Prostate gland (tissue), 2 donors: ENCODE results near the gene LCN10. TPM values are rescaled to one million over a fixed set of nuclear protein-coding genes. Genes with fewer than 3 reads are reported as not detected.
A peak's percentile ranks its signal among the peaks of the same experiment; 100 is the strongest.

Experiments used
- DNase-seq: peaks from one replicate; pipeline ENCODE4 v3.0.0-alpha.2; 2019; ENCODE audit warnings: low spot score
- H3K27ac ChIP-seq, 2 donors: fragments of 200-600 bp; sonication (generic); 2 replicates each; pipeline ENCODE4 v1.5.1; 2017 to 2019
- H3K27me3 ChIP-seq: fragments of 200-600 bp; sonication (generic); replicated peaks from 2 replicates; pipeline ENCODE4 v1.5.1; 2019; ENCODE audit not compliant: insufficient read depth
- H3K36me3 ChIP-seq, 2 donors: fragments of 200-600 bp; sonication (generic); 1 replicate in 1 of 2; 2 replicates in 1 of 2; pipeline versions ENCODE4 v1.5.1 to v1.8.1; 2017 to 2019
- H3K4me1 ChIP-seq: fragments of 200-600 bp; sonication (generic); replicated peaks from 2 replicates; pipeline ENCODE4 v1.5.1; 2019
- H3K4me3 ChIP-seq, 2 donors: fragments of 200-600 bp; sonication (generic); 2 replicates each; pipeline ENCODE4 v1.5.1; 2017 to 2019
- H3K9me3 ChIP-seq: fragments of 200-600 bp; sonication (generic); 2 replicates; pipeline ENCODE4 v1.5.1; 2017
- CTCF ChIP-seq, 4 experiments: fragments of 200-600 bp in 2 of 4; fragments of 450-650 bp in 2 of 4; sonication (generic) in 2 of 4; IDR thresholded peaks; 1 replicate in 3 of 4; 2 replicates in 1 of 4; pipeline ENCODE4 v1.5.1; 2016 to 2019; ENCODE audit warnings: antibody characterized with exemption in 4 of 4, mild to moderate bottlenecking in 2 of 4, moderate library complexity in 2 of 4
- POLR2A ChIP-seq: fragments of 450-650 bp; IDR thresholded peaks from one replicate; pipeline ENCODE4 v1.6.1; 2016; ENCODE audit warnings: antibody characterized with exemption, mild to moderate bottlenecking
- POLR2AphosphoS5 ChIP-seq: sonication (generic); formaldehyde crosslinking; IDR thresholded peaks from one replicate; pipeline ENCODE4 v1.6.1; 2017; ENCODE audit warnings: antibody characterized with exemption
- WGBS: methylation state at CpG from one replicate; pipeline ENCODE4 v1.1.5; 2018; 5-methylcytosine and 5-hydroxymethylcytosine counted together
- intact Hi-C: fragments of 100-400 bp; cut with DNase I; formaldehyde crosslinking; loops from one replicate; pipeline ENCODE4 v1.14.2; 2022
- total RNA-seq, 2 donors: library from RNA; depleted of rRNA; stranded (reverse); fragments of >200 nt; gene quantifications; one replicate each; pipeline ENCODE4 v1.1.0, GENCODE V29; 2016

Gene LCN10
- total RNA-seq: 10 to 100 TPM in 1 of 2 donors, 1 to 10 TPM in 1; 3.9 to 14.8 TPM

DNA sequence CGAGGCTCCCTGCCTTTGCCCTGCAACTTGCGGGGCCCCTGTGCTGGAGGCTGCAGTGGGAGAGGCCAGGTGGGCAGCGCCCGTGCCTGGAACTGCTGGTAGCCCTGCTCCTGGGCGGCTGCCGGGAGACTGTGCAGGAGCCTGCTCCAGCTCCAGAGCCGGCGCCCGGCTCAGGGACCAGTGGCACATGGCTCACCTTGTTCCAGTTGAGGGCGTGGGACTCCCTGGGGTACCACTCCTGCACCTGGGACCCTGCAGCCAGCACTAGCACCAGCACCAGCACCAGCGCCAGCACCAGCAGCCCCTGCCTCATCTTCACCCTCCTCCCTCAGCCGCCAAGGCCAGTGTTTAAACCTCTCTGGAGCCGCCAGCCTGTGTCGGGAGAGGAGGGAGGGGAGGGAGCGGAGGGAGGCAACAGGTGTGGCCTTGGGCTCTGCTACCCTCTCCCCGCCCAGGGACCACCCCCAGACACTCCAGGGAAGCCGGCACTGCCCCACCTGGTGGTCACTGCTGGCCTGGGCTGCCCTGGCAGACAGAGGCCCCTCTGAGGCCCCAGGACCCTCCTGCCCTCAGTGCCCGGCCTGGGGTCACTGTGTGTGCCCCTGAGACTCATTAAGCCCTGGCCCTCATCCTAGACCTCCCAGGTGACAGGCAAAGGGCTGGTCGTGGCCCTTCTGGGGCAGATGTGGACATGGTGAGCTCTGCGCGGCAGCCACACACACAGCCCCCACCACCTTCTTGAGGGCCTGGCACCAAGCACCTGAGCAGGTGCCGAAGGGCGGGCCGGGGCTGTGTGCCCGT lies at the start of gene LCN10:
TSS of gene LCN10 (minus strand) at position 350 of the 801 bp plus-strand sequence. CDS start at position 313, 37 bp downstream.
- Histone ChIP-seq H3K9me3 (no peaks in the 10 kb centered on the region), H3K27ac (no peak within 1 kb of the TSS), H3K36me3 (no peaks in the 10 kb centered on the region), H3K4me1 (peaks cover 5% of the 10 kb centered on the region), H3K27me3 (peaks cover 11% of the 10 kb centered on the region), H3K4me3 (no peak within 1 kb of the TSS)
- intact Hi-C loops: no loop called here
- 29% methylated on average over 16 of the region's 25 CpGs for WGBS
- DNase-seq: no peak
- TF ChIP-seq POLR2AphosphoS5 (no peak), CTCF (IDR thresholded peaks at IDR 0.05) (peak in 1 of 4 experiments; percentile 28)

GRCh38 chr9:136791516-136792276 lies 49.0 kb upstream of the LCN10 start:
- peak; percentile 74 for DNase-seq
- Histone ChIP-seq H3K4me3 (peak overlapping the region; percentile 65), H3K9me3 (no peaks in the 10 kb centered on the region), H3K27ac (peak overlapping the region; percentile 99), H3K27me3 (no peaks in the 10 kb centered on the region), H3K4me1 (peaks cover 13% of the 10 kb centered on the region), H3K36me3 (no peaks in the 10 kb centered on the region)
- TF ChIP-seq POLR2AphosphoS5 (no peak), CTCF (IDR thresholded peaks at IDR 0.05) (peak; percentile 93 to 98 (median 98))
- intact Hi-C loops: loop anchor here (5.0 kb wide), 2 partner anchors 56 to 156 kb away; partner anchors contain the start of genes C8G and PHPT1
- 7% methylated on average over 25 of the region's 29 CpGs for WGBS

DNA sequence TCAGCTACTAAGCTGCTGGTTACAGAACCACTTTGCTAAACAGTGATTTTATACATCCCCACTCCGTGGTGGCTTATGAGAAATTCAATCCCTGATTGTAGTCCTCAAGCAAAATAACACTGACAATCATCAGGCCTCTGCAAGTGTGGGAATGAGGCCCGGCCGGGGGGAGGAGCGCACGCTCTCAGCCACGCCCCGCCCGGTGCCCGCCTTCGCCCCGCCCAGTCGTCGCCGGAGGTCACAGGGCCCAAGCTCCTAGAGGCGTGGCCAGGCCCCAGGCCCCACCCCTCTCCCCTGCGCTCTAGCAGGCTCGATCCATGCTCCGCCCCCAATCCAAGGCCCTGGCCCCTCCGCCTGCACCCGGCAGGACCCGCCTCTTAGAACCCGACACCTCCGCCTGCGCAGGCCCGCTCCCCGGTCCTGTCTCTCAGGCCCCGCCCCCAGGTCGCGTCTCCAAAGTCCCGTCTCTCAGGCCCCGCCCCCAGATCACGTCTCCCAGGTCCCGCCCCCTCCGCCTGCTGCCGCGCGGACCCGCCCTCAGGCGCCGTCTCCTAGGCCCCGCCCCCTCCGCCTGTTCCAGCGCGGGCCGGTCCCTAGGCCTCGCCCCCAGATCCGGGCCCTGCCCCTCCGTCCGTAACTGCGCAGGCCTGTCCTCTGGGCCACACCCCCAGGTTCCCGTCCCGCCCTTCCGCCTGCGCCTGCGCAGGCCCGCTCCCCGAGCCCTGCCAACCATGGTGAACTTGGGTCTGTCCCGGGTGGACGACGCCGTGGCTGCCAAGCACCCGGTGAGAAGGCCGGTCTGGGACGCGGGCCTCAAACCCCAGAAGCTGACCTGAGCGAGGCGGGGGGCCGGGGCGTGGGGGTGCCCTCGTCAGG lies 48.1 kb upstream of the LCN10 start, which contains the start of gene TMEM141:
TSS of gene TMEM141 (plus strand) at position 705 of the 876 bp plus-strand sequence. CDS start at position 732, 27 bp downstream.
- WGBS: under 1% methylated on average over 66 of the region's 70 CpGs
- H3K27me3 ChIP-seq: no peaks in the 10 kb centered on the region
- intact Hi-C loops: loop anchor here (5.0 kb wide), 2 partner anchors 56 to 156 kb away; partner anchors contain the start of genes C8G and PHPT1

More for the DNA sequence above, 48.1 kb upstream of the LCN10 start, which contains the start of gene TMEM141:
- Histone ChIP-seq H3K9me3 (no peaks in the 10 kb centered on the region), H3K36me3 (no peaks in the 10 kb centered on the region), H3K27ac (peak within 1 kb of the TSS; percentile 99), H3K4me1 (peaks cover 7% of the 10 kb centered on the region), H3K4me3 (peak within 1 kb of the TSS; percentile 65)
- TF ChIP-seq POLR2A: peak; percentile 94
- TF ChIP-seq CTCF (IDR thresholded peaks at IDR 0.05): no peak
- TF ChIP-seq POLR2AphosphoS5: peak; percentile 95
- peak; percentile 100 for DNase-seq
